GM19395 (cell line): Measurements from ENCODE around the gene AFAP1L1.
"Not testable (repeated sequence)": the region's sequence is repeated elsewhere in the genome, so short reads cannot be mapped to it uniquely, and the experiment has no call there.

Experiments used
- ATAC-seq: cut with Tn5 transposase; IDR thresholded peaks from one replicate; pipeline ENCODE4 v1.9.1; 2021; ENCODE audit warnings: mild to moderate bottlenecking, moderate library complexity; ENCODE audit not compliant: unreplicated experiment

AFAP1L1 gene

DNA sequence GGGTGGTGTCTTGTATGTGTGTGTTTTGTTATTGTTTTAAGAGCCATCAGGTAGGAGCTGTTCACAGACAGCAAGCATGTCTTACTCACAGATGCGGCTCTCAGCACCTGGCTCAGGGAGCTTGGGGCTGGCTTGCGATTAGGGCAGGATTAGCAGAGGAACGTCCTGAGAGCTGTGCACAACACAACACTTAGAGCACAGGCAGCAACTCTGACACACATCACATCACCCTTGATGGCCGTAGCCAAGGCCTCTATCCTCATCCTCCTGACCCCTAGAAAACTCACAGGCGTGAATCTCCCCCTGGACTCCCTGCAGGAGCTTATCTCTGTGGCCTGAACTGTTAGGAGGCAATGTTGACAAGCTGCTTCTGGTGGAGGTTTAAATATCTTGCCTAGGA lies 114.5 kb downstream of the AFAP1L1 start:
- ATAC-seq: no peak

GRCh38 chr5:149387081-149387631 lies 115.5 kb downstream of the AFAP1L1 start:
- ATAC-seq: no peak

- no peak for ATAC-seq
Observed at GRCh38 chr5:149387982-149388381, 116.3 kb downstream of the AFAP1L1 start.

DNA sequence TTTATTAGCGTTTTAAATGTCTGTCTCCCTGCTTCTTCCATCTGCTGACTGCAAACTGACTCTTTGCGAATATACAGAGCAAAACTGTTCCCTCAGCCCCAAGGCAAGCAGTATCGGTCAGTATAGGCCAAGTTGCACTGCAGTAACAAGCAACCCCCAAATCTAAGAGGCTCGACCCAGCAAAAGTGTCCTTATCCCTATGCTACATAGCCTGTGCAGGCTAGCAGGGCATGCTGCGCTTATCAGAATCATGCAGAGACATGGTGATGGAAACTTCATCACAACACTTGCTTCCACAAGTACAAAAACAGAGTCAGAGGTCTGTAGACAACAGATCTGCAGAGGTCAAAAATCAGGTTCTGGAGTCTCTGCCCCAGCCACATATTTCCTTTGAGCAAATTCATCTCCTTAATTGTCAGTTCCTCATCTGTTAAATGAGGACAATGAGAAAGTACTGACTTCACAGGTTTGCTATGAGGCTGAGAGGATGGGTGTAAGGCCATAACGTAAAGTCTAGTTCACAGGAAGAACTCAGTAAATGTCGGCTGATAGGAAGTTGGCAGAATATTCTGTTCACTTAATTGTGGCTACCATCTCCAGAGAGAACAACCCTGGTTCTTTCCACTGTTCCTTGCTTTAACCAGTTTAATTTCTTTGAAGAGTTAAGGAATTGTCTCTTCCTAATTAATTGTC lies 117.0 kb downstream of the AFAP1L1 start:
- ATAC-seq: no peak

- ATAC-seq: no peak
Observed at GRCh38 chr5:149389552-149390495, 118.2 kb downstream of the AFAP1L1 start.

DNA sequence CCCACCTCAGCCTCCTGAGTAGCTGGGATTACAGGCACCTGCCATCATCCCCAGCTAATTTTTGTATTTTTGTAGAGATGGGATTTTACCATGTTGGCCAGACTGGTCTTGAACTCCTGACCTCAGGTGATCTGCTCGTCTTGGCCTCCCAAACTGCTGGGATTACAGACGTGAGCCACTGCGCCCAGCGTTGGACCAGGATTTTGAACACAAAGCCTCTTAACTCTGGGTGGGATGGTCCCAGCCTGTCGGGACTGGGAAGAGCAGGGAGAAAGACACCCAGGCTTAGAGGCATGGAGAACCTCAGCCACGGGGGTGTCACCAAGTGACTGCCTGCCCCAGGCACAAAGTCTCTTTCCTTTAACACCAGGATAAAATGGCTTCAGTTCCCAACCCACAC lies 119.4 kb downstream of the AFAP1L1 start:
- ATAC-seq: not testable (repeated sequence)
